Measurements from ENCODE around the gene KAT6B. TPM values are rescaled to one million over a fixed set of nuclear protein-coding genes. Genes with fewer than 3 reads are reported as not detected.
"Not testable (repeated sequence)": the region's sequence is repeated elsewhere in the genome, so short reads cannot be mapped to it uniquely, and the experiment has no call there.

Gene KAT6B
- 10 to 100 TPM; 23.1 to 26.9 TPM for total RNA-seq

DNA sequence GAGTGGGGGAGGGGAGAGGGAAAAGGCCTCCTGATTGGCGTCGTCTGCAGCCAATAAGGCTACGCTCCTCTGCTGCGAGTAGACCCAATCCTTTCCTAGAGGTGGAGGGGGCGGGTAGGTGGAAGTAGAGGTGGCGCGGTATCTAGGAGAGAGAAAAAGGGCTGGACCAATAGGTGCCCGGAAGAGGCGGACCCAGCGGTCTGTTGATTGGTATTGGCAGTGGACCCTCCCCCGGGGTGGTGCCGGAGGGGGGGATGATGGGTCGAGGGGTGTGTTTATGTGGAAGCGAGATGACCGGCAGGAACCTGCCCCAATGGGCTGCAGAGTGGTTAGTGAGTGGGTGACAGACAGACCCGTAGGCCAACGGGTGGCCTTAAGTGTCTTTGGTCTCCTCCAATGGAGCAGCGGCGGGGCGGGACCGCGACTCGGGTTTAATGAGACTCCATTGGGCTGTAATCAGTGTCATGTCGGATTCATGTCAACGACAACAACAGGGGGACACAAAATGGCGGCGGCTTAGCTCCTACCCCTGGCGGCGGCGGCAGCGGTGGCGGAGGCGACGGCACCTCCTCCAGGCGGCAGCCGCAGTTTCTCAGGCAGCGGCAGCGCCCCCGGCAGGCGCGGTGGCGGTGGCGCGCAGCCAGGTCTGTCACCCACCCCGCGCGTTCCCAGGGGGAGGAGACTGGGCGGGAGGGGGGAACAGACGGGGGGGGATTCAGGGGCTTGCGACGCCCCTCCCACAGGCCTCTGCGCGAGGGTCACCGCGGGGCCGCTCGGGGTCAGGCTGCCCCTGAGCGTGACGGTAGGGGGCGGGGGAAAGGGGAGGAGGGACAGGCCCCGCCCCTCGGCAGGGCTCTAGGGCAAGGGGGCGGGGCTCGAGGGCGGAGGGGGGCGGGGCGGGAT lies at the start of gene KAT6B:
Gene KAT6B (plus strand): TSS at position 459 of the 903 bp plus-strand sequence. CDS start 16,258 bp downstream, outside the sequence.
- Mint-ChIP-seq H3K9me3 (no peaks in the 10 kb centered on the region), H3K27me3 (no peaks in the 10 kb centered on the region), H3K36me3 (ENCODE audit: low read depth) (peaks cover 11% of the 10 kb centered on the region), H3K4me1 (peaks cover 62% of the 10 kb centered on the region), H3K4me3 (peak within 1 kb of the TSS; percentile 80), H3K27ac (peak within 1 kb of the TSS; percentile 95)
- POLR2A ChIA-PET, result no interaction called here
- CTCF ChIA-PET, result interaction anchor here (1.1 kb wide), 1 partner anchor 53 kb away, joined by 3 read pairs; no protein-coding TSS in a partner anchor
- DNase-seq, result peak; percentile 100

DNA sequence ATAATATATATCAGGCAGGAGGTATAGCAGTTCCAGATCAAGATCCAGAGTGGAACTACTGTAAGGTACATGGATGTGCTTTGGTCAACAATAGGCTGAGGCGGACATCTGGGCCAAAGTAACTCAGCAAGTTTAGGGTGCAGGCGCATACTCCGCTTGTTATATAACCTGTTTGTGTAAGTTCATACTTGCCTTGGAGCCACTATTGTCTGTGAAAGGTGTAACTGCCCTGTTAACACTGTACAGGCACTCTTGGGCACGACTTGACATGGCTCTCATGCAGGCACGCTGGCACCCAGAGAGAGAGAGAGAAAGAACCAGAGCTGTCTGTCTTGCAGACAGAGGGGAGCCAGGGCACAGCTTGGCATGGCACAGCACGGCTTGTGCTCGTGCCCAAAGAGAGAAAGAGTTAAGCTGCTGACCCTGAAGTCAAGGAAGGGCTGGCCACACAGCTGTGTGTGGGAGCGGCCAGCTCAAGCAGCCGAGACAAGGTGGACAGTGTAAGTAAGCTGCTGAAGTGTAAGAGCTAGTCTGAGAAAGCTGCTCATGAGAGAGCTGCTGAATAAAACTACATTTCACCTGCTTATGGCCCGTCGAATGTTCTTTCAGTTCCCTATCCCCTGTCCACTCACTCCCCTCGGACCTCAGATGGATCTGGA lies 47.8 kb upstream of the KAT6B start:
- DNase-seq, result no peak
- no peaks in the 10 kb centered on the region for H3K27me3 Mint-ChIP-seq
- no peak overlapping the region for H3K4me3 Mint-ChIP-seq
- H3K36me3 Mint-ChIP-seq (ENCODE audit: low read depth), result no peaks in the 10 kb centered on the region
- H3K27ac Mint-ChIP-seq, result no peak overlapping the region
- CTCF ChIA-PET, result interaction anchor here (1.0 to 1.4 kb wide), 2 partner anchors 27 to 256 kb away, joined by 3 read pairs; no protein-coding TSS in a partner anchor
- POLR2A ChIA-PET, result interaction anchor here (0.6 kb wide), 1 partner anchor 669 kb away, joined by 4 read pairs; no protein-coding TSS in a partner anchor
- H3K4me1 Mint-ChIP-seq, result no peaks in the 10 kb centered on the region
- H3K9me3 Mint-ChIP-seq, result peaks cover 10% of the 10 kb centered on the region

DNA sequence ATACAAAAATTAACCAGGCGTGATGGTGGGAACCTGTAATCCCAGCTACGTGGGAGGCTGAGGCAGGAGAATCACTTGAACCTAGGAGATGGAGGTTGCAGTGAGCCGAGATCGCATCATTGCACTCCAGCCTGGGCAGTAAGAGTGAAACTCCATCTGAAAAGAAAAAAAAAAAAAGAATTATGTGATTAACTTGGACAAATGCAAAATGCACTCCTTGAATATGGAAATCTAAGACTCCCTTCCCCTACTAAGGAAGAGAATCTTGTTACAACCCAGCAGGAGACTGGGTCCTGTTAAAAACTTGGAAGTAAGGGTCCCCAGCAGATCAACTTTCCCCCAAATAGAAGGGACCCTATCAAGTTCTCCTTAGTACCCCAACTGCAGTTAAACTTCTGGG lies 44.5 kb upstream of the KAT6B start:
- H3K9me3 Mint-ChIP-seq; H3K4me1 Mint-ChIP-seq; H3K4me3 Mint-ChIP-seq; H3K36me3 Mint-ChIP-seq (ENCODE audit: low read depth); H3K27me3 Mint-ChIP-seq; POLR2A ChIA-PET; DNase-seq; H3K27ac Mint-ChIP-seq: not testable (repeated sequence)
- CTCF ChIA-PET, result interaction anchor here (0.8 to 1.5 kb wide), 3 partner anchors 9 to 43 kb away, joined by 3 to 4 read pairs (median 3); no protein-coding TSS in a partner anchor

DNA sequence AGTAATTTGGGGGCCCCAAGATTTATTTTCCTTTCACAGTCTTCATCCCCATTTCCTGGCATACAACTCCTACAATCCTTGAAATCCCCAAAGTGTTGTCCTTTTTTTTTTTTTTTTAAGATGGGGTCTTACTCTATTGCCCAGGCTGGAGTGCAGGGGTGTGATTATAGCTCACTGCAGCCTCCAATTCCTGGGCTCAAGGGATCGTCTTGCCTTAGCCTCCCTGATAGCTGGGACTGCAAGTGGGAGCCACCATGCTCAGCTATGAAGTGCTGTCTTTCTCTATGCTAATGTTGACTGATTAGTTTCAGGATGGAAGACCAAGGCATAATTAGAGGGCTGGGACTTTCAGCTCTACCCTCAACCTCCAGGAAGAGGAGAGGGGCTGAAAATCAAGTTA lies 41.9 kb upstream of the KAT6B start:
- Mint-ChIP-seq H3K27ac (no peak overlapping the region), H3K27me3 (no peaks in the 10 kb centered on the region), H3K9me3 (no peaks in the 10 kb centered on the region), H3K4me3 (no peak overlapping the region), H3K4me1 (no peaks in the 10 kb centered on the region), H3K36me3 (ENCODE audit: low read depth) (no peaks in the 10 kb centered on the region)
- no peak for DNase-seq
- ChIA-PET CTCF (interaction anchor here (1.3 kb wide), 1 partner anchor 35 kb away, joined by 5 read pairs; no protein-coding TSS in a partner anchor), POLR2A (no interaction called here)

DNA sequence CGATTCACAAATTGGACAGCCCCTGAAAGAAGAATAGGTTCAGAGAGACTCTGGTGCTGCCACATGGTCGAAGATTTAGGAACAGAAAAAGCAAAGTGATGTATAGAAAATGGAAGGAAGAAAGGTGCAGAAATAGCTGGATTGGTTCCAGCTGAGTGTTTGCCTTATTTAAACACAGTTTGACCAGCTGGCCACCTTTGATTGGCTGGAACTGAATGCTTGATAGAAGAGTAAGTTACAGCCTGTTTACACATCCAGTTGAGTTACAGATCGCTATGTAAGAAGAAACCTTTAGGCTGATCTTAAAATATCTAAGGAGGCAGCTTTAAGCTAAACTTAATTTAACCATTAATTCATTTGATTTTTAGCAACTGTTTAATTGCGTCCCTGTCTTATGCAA lies 40.3 kb upstream of the KAT6B start:
- Mint-ChIP-seq H3K4me1 (no peaks in the 10 kb centered on the region), H3K9me3 (peaks cover under 1% of the 10 kb centered on the region), H3K4me3 (no peak overlapping the region), H3K27ac (no peak overlapping the region), H3K27me3 (no peaks in the 10 kb centered on the region), H3K36me3 (ENCODE audit: low read depth) (no peaks in the 10 kb centered on the region)
- CTCF ChIA-PET, result interaction anchor here (0.7 to 1.4 kb wide), 3 partner anchors 12 to 27 kb away, joined by 3 read pairs; no protein-coding TSS in a partner anchor
- no peak for DNase-seq
- POLR2A ChIA-PET, result no interaction called here

DNA sequence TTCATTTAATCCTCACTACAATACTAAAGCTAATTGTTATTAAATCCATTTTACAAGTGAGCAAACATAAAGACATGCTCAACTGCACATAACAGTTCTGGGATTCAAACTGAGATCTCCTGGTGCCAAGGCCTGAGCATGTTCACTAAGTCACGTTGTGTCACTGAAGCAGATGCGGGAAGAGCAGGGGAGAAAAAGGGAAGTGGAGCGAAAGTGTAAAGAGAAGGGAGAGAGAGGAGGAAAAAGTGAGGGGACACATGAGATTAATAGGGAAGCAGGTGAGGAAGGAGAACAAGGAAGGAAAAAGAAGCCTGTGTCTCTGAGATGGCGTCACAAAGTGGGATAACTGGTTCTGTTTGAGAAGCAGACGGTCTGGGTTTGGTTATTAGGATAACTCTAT lies 38.9 kb upstream of the KAT6B start:
- H3K36me3 Mint-ChIP-seq (ENCODE audit: low read depth), result no peaks in the 10 kb centered on the region
- H3K4me3 Mint-ChIP-seq, result no peak overlapping the region
- CTCF ChIA-PET, result no interaction called here
- no peak overlapping the region for H3K27ac Mint-ChIP-seq
- H3K9me3 Mint-ChIP-seq, result peaks cover 3% of the 10 kb centered on the region
- POLR2A ChIA-PET, result no interaction called here
- H3K4me1 Mint-ChIP-seq, result no peaks in the 10 kb centered on the region
- no peak for DNase-seq
- no peaks in the 10 kb centered on the region for H3K27me3 Mint-ChIP-seq

DNA sequence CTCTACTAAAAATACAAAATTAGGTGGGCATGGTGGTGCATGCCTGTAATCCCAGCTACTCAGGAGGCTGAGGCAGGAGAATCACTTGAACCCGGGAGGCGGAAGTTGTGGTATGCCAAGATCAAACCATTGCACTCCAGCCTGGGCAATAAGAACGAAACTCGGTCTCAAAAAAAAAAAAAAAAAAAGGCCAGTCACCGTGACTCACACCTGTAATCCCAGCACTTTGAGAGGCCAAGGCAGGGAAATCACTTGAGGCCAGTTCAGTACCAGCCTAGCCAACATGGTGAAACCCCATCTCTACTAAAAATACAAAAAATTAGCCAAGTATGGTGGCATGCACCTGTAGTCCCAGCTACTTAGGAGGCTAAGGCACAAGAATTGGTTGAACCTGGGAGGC lies 34.4 kb upstream of the KAT6B start:
- H3K9me3 Mint-ChIP-seq; H3K27me3 Mint-ChIP-seq; H3K27ac Mint-ChIP-seq; DNase-seq; H3K36me3 Mint-ChIP-seq (ENCODE audit: low read depth); POLR2A ChIA-PET; H3K4me3 Mint-ChIP-seq: not testable (repeated sequence)
- H3K4me1 Mint-ChIP-seq, result peaks cover 10% of the 10 kb centered on the region
- CTCF ChIA-PET, result interaction anchor here (0.5 kb wide), 1 partner anchor 833 kb away, joined by 4 read pairs; no protein-coding TSS in a partner anchor

DNA sequence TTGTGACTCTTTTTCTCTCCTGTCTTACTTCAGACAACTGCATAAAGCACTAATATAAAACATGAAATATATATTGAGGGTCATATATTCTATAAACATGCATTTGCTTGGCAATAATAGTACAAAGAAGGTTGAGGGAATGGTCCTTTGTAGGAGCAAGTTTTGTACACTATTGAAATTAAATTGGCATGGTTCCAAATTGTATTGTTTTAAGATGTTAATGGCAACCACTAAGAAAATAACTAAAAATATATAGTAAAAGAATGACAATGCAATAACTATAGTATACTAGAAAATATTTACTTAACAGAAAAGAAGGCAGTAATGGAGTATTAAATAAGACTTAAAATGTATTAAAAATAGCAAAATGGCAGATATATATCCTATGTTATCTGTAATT lies 33.7 kb upstream of the KAT6B start:
- CTCF ChIA-PET, result no interaction called here

DNA sequence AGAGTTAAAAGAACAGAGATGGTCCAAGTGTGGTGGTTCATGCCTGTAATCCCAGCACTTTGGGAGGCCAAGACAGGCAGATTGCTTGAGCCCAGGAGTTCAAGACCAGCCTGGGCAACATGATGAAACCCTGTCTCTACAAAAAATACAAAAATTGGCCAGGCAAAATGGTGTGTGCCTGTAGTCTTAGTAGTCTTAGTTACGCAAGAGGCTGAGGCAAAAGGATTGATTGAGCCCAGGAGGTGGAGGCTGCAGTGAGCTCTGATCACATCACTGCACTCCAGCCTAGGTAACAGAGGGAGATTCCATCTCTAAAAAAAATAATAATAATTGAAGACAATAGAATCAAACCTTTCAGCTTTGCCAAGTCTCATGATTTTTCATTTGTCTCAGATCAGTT lies 33.2 kb upstream of the KAT6B start:
- H3K9me3 Mint-ChIP-seq; H3K27ac Mint-ChIP-seq; CTCF ChIA-PET; POLR2A ChIA-PET; DNase-seq; H3K27me3 Mint-ChIP-seq; H3K4me3 Mint-ChIP-seq; H3K36me3 Mint-ChIP-seq (ENCODE audit: low read depth): not testable (repeated sequence)
- H3K4me1 Mint-ChIP-seq, result peaks cover 10% of the 10 kb centered on the region

More for the DNA sequence above, 33.7 kb upstream of the KAT6B start:
- no peak overlapping the region for H3K4me3 Mint-ChIP-seq
- peaks cover 10% of the 10 kb centered on the region for H3K4me1 Mint-ChIP-seq
- POLR2A ChIA-PET, result no interaction called here
- peaks cover 3% of the 10 kb centered on the region for H3K9me3 Mint-ChIP-seq
- no peaks in the 10 kb centered on the region for H3K36me3 Mint-ChIP-seq (ENCODE audit: low read depth)
- H3K27ac Mint-ChIP-seq, result no peak overlapping the region
- no peaks in the 10 kb centered on the region for H3K27me3 Mint-ChIP-seq
- no peak for DNase-seq

DNA sequence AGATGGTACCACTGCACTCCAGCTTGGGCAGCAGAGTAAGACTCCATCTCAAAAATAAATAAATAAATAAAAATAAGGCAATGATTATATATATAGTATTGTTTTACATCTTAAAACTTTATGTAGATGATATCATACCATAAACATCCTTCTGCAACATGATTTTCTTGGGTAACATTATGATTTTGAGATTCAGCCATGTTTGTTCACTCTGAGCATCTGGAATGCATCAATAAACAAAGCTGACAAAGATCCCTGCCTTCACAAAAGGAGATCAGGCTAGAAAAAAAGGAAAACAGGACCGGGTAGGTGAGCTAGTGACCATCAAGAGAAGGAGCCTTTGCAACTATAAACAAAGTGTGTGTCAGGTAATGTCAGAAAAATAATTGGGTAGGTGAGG lies 31.9 kb upstream of the KAT6B start:
- ChIA-PET CTCF (no interaction called here), POLR2A (no interaction called here)
- no peak for DNase-seq
- peaks cover 11% of the 10 kb centered on the region for H3K4me1 Mint-ChIP-seq
- no peak overlapping the region for H3K4me3 Mint-ChIP-seq
- no peaks in the 10 kb centered on the region for H3K36me3 Mint-ChIP-seq (ENCODE audit: low read depth)
- no peaks in the 10 kb centered on the region for H3K27me3 Mint-ChIP-seq
- peaks cover 3% of the 10 kb centered on the region for H3K9me3 Mint-ChIP-seq
- no peak overlapping the region for H3K27ac Mint-ChIP-seq

DNA sequence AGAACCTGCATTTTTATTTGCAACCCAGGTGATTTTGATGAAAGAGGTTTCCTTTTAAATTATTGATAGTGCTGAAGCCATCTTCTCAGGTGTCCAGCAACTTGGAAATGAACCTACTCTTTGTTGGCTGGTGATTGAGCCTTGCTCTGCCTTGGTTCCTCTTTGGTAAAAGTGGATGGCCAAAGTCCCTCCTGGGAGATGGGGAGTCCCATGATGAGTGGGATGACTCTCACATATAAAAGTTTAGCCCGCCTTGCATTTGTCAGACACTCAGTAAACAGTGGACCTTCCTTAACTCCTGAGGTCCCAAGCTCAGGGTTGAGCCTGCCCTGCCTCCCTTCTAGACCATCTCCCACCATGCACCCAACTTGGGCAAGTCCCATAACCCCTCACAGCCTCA lies 28.9 kb upstream of the KAT6B start:
- ChIA-PET POLR2A (no interaction called here), CTCF (no interaction called here)
- Mint-ChIP-seq H3K4me3 (no peak overlapping the region), H3K9me3 (no peaks in the 10 kb centered on the region), H3K4me1 (peaks cover 14% of the 10 kb centered on the region), H3K36me3 (ENCODE audit: low read depth) (no peaks in the 10 kb centered on the region), H3K27ac (no peak overlapping the region), H3K27me3 (no peaks in the 10 kb centered on the region)
- DNase-seq, result no peak

DNA sequence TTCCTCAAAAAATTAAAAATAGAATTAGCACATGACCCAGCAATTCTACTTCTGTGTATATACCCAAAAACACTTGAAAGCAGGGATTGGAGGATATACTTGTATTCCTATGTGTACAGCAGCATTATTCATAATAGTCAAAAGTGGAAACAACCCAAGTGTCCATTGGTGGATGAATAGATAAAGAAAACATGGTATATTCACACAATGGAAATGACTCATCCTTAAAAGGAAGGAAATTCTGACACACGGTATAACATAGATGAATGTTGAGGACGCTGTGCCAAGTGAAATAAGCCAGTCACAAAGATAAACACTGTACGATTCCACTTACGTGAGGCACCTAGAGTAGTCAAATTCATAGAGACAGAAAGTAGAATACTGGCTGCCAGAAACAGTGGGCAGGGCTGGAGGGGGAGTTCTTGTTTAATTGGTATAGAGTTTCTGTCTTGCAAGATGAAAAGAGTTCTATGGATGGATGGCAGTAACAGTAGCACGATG lies 26.6 kb upstream of the KAT6B start:
- H3K27ac Mint-ChIP-seq, result no peak overlapping the region
- H3K36me3 Mint-ChIP-seq (ENCODE audit: low read depth), result no peaks in the 10 kb centered on the region
- ChIA-PET POLR2A (no interaction called here), CTCF (no interaction called here)
- peaks cover 11% of the 10 kb centered on the region for H3K4me1 Mint-ChIP-seq
- H3K9me3 Mint-ChIP-seq, result no peaks in the 10 kb centered on the region
- no peaks in the 10 kb centered on the region for H3K27me3 Mint-ChIP-seq
- DNase-seq, result no peak
- H3K4me3 Mint-ChIP-seq, result no peak overlapping the region

DNA sequence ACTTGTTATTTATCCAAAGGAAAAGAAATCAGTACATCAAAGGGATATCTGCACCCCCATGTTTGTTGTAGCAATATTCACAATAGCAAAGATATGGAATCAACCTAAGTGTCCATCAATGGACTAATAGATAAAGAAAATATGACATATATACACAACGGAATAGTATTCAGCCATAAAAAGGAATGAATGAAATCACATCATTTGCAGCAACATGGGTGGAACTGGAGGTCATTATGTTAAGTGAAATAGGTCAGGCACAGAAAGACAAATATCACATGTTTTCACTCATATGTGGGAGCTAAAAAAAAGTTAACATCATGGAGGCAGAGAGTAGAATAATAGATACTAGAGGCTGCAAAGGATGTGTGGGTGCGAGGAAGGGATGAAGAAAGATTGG lies 25.0 kb upstream of the KAT6B start:
- Mint-ChIP-seq H3K27me3 (no peaks in the 10 kb centered on the region), H3K36me3 (ENCODE audit: low read depth) (no peaks in the 10 kb centered on the region), H3K27ac (no peak overlapping the region), H3K4me1 (peaks cover 4% of the 10 kb centered on the region), H3K9me3 (no peaks in the 10 kb centered on the region), H3K4me3 (no peak overlapping the region)
- no peak for DNase-seq
- ChIA-PET CTCF (interaction anchor here (0.6 kb wide), 1 partner anchor 34 kb away, joined by 3 read pairs; no protein-coding TSS in a partner anchor), POLR2A (no interaction called here)

Data from activated CD4-positive, alpha-beta T cell treated with anti-CD3 and anti-CD28 coated beads, Interleukin-2, amount 10 ng/mL, durations not matched to agents 7 days and 5 days (primary cell).